ENCODE results near the gene FLG2. TPM values are rescaled to one million over a fixed set of nuclear protein-coding genes. Genes with fewer than 3 reads are reported as not detected.

Gene FLG2
- total RNA-seq, 1 experiment from 2014 or later, result not detected

Other genes starting within 250 kb of the FLG2 start
- gene TCHH, start 244.6 kb downstream of the FLG2 start, total RNA-seq (2014; rRNA removed; shearing (Covaris generic)), result not detected in 2 replicates
- gene RPTN, start 200.8 kb downstream of the FLG2 start, total RNA-seq (2014; rRNA removed; shearing (Covaris generic)), result not detected in 2 replicates
- not detected in 2 replicates for gene HRNR, start 135.8 kb downstream of the FLG2 start, total RNA-seq (2014; rRNA removed; shearing (Covaris generic))
- gene FLG, start 34.8 kb downstream of the FLG2 start, total RNA-seq (2014; rRNA removed; shearing (Covaris generic)), result 0.03 and 0.04 TPM in 2 replicates
- not detected in 2 replicates for gene CRNN, start 54.3 kb upstream of the FLG2 start, total RNA-seq (2014; rRNA removed; shearing (Covaris generic))
- gene LCE5A, start 150.8 kb upstream of the FLG2 start, total RNA-seq (2014; rRNA removed; shearing (Covaris generic)), result not detected in 2 replicates
- gene CRCT1, start 154.5 kb upstream of the FLG2 start, total RNA-seq (2014; rRNA removed; shearing (Covaris generic)), result not detected in 2 replicates
- gene LCE3E, start 206.8 kb upstream of the FLG2 start, total RNA-seq (2014; rRNA removed; shearing (Covaris generic)), result not detected in 2 replicates
- not detected in 2 replicates for gene LCE3D, start 220.5 kb upstream of the FLG2 start, total RNA-seq (2014; rRNA removed; shearing (Covaris generic))
- gene LCE3C, start 240.2 kb upstream of the FLG2 start, total RNA-seq (2014; rRNA removed; shearing (Covaris generic)), result not detected in 2 replicates

Measured in SJCRH30 (cell line).